T-helper 2 cell (primary cell): ENCODE data around the gene SRC.
A peak's percentile ranks its signal among the peaks of the same experiment; 100 is the strongest.

ENCODE experiments used
- DNase-seq, 5 experiments: peaks; one replicate each; pipeline versions ENCODE4 v3.0.0 to v3.0.0-alpha.2; 2012 to 2022
- total RNA-seq, 2 donors: gene quantifications; one replicate each; lab custom pipeline; 2026; lab: John Stamatoyannopoulos, UW

The SRC gene
- total RNA-seq, result 1.5 to 1.6 reads per million in 2 donors

DNA sequence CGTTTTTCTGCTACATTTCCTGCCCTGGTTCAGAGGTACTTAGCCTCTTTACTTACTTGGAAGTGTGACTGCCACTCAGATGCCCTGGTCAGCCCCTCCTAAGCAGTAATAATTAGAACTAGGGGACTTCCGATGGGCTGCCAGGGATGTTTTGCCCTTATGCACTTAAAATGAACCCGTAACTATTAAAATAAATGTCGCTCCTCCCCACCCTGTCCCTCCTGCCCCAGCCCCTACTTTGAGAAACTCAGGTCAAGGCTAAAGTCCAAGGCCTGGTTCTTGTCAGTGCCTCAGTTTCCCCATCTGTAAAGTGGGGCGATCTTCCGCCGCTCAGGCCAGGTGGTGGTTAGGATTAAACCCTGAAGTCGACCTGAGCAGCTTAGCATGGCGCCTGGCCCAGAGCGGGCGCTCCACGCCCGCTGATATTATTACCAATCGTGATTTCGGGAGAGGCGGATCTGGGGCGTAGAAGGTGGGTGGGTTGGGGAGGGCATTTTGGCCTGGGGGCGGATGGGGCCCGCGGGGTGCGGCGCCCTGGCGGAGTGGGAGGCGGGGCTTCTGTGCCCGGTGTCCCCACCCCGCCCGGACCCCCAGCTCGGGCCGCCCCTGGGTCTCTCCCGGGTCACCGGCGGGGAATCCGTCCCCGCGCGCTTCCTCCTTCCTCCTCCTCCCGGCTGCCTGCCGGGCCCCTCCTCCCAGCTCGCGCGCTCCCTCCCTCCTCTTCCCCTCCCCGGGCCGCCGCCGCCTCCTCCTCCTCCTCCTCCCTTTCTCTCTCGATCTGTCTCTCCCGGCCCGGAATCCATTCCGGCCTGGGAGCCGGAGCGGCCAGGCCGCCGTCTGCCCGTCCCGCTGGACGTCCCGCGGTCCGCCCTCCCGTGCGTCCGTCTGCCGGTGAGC is at the start of gene SRC:
Gene SRC, plus strand, starts transcription at position 802 of the 897 bp plus-strand sequence. CDS start 38,014 bp downstream, outside the sequence.
- peak in 4 of 5 experiments; percentile 13 to 52 (median 28) for DNase-seq

DNA sequence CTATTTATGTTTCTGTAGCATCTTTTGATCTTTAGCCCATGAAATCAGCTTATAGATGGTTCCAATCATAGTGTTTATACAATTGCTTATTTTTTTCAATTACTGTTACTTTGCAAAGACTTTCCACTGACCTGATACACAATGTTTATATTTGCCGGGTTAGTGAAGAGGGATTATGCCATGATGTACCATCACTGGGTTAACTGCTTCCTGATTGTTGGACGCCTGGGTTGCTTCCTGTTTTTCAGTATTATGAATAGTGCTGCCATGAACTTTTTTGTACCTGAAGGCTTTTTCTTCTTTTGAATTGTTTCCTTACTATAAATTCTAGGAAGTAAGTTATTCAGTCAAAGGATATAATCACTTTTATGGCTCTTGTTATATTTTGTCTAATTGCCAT is 49.6 kb upstream of the SRC start:
- no peak for DNase-seq

DNA sequence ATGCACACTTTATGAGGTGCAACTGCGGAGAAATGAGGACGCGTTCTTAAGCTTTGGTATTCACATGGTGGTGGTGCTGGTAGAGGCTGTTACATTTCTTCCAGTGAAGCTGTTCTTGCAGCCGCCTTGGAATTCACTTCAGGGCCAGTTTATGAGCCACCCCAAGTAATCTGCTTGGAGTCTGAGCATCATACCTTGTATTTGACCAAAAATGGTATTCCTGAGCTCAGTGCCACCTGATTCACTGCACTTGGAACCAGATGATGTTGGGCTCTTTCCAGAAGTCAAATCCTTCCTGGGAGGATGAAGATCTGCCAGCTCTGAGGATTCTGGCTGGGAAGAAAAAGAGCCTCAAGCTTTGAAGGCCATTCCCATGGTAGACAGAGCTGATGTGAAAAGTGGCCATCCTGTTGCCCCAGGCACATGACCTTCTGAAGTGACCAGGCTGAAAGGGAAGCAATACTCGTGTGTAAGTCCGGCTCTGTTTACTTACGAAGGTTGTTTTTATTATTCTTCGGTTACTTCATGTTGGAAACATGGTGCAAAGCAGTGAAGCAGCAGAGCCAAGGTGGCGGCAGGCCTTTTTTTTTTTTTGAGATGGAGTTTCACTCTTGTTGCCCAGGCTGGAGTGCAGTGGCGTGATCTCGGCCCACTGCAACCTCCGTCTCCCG is 48.7 kb upstream of the SRC start:
- no peak for DNase-seq

DNA sequence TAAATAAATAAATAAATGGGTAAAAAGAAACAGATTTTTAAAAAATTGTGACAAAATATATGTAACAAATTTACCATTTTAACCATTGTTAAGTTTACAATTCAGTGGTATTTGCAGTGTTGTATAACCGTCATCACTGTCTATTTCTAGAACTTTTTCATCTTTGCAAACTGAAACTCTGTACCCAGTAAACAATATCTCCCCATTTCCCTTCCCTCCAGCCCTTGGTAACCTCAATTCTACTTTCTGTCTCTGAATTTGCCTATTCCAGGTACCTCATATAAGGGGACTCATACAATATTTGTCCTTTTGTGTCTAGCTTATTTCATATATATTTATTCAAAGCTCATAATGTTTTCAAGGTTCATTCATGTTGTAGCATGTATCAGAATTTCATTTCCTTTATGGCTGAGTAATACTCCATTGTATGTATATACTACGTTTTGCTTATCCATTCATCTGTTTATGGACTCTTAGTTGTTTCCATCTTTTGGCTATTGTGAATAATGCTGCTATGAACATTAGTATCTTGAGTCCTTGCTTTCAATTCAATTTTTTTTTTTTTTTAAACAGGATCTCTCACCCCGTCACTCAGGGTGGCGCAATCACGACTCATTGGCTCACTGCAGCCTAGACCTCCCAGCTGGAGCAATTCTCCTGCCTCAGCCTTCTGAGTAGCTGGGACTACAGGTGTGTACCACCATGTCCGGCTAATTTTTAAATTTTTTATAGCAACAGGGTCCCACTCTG is 47.6 kb upstream of the SRC start:
- no peak for DNase-seq

DNA sequence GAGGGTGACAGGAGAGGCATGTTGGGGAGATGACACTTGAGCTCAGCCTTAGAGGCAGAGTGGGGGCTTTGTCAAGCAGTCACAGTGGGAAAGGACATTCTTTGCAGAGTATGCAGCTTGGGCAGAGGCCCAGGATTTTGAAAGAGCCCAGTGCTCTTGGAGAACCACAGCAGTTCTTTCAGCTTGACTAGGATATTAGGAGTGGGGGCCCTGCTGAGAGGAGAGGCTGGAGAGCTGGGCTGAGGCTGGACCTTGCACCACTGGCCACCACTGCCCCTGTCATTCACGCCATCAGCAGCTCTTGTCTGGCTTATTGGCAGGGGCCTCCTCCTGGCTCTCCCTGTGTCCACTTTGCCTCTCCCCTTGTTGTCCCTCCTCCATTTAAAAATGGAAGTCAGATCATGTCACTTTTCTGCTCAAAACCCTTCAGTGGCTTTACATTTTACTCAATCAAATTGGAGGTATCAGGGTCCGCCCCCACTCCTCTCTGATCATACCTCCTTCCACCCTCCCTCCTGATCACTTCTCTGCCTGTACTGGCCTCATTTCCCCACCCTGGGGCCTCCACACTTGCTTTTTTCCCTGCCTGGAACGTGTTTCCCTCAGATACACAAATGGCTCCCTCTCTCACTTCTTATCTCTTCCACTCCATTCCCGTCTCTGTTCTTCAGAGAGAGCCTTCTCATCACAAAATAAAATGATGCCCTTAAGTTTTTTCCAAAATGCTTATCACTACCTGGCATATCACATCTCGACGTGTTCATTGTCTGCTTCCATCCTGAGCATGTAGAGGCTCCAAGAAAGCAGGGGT is 46.0 kb upstream of the SRC start:
- DNase-seq, result no peak

DNA sequence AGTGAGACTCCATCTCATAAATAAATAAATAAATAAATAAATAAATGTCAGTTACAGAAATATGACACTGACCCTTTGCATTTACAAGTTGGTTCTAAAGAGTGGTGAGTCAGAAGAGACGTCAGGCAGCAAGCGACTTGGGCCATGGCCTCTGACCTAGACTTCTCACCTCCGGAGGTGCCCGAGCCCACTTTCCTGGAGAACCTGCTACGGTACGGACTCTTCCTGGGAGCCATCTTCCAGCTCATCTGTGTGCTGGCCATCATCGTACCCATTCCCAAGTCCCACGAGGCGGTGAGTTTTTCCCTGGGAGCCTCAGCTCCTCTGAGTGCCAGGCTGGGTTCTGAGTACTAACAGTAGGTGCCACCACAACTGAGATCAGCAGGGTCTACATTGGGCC is 44.8 kb upstream of the SRC start:
- no peak for DNase-seq

DNA sequence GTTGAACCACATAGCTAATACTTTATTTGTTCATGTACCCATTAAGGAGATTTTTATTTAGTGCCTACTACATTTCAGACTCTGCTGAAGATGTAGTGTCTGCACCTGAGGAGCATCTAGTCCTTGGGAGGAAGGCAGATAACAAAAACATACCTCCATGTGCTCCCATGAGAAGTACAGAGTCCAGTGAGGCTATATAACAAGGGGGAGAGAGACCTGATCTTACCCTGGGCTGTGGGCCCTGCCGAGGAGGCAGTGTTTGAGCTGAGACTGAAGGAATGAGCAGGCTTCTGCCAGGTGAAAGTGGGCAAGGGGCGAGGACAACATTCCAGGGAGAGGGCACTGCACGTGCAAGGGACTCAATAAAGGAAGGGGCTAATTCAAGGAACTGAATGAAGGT is 44.4 kb upstream of the SRC start:
- no peak for DNase-seq

DNA sequence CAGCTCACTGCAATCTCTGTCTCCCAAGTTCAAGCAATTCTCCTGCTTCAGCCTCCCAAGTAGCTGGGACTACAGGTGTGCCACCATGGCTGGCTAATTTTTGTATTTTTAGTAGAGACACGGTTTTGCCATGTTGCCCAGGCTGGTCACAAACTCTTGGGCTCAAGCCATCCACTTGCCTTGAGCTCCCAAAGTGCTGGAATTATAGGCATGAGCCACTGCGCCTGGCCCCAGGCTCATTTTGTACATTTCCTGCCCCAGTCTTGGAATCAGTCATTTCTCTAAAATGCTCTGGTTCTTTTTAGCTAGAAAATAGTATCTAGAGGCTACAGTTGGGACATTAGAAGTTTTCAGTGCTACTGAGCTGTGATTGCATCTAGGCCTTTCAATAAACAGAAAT is 43.0 kb upstream of the SRC start:
- no peak for DNase-seq

DNA sequence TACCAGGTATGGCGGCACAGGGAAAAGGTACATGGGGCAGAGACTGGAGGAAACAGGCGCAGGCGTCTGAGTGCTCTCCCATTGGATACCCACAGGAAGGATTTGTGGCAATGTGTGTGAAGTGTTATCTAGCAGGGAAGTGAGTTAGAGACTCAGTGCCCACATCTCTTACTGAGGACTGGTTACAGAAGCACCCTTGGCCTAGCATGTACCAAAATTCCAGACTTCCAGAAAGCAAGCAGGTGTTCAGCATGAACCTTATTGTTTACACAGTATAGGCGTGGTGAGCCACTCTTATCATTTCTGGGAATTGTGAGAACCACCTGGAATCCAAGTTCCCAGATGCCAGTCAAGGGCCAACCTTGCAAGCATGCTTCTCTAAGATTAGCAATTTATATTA is 42.3 kb upstream of the SRC start:
- no peak for DNase-seq

DNA sequence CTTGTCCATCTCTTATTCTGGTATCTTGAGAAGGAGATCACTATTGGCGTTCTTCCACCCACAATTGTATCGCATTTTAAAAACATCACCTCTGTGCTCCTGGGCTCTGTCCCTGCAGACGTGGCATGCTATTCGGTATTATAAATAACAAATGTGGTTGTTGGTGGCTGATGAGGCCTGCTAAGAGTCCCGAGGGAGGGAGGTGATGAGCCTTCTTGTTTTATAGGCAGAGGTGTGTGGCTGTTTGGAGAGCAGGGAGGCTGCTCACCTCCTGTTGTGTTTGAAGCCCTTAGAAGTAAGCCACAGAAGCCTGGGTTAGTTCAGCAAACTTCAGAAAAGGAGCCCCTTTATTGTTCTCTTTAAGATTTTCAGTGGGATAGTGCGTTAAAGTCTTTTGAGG is 40.9 kb upstream of the SRC start:
- DNase-seq, result no peak

DNA sequence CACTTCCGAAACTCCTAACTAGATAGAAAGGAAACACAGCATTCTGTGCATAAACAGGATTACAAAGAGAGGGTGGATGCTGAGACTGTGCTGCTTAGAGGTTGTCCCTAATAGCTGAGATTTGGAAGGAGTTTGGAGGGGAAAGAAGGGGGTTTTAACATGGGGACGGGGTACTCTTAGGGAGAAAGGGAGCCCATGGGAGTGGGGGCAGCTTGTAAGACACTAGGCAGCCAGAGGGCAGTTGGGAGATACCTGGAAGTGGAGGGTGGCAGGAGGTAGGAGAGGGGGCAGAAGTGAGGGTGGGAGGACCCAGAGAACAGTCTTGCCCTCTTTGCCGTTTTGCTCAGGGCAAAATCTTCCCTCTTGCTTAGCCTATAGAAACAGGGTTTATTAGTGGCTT is 40.1 kb upstream of the SRC start:
- no peak for DNase-seq

DNA sequence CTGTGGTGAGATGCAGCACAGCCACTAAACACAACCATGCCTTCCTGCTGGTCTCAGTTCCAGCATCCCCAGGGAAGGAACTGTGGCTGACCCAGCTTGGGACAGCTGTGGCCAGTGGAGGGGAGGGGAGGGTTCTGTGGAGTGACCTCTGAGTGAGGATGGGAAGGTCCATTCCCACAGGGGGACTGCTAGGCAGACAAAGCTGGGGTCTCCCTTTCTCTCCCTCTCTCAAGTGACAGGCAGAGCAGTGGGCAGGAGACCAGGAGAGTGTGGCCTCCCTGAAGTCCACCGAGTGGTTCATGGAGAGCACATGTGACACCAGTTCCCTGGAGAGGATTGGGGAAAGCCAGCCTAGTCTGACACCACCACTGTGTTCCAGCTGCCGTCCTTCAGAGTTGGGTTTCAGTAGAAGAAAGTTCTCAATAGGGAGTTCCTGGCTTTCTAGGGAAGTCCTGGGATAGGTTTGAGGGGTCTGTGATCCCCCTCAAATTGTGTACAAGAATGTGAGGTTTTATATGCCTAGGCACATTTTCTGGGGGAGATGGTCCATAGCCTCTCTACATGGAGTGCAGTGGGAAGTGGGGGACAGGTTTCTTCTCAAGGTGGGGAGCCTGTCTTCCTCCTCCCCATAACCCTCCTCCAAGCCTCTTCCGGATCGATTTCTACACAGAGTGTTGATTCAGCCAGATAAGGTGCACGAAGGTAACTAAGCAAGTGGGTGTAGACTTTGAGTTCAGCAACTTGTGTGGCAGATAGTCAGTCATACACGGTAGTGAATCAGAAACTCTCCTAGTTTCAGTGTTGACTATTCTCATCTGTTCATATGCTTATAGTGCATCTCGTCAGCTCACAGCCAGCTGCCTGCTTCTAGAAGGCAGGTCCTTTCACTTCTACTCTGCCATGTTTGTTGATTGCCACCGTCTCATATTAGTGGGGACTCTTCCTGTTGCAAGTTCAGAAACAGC is 37.6 kb upstream of the SRC start:
- DNase-seq, result peak in 1 of 5 experiments; percentile 90

DNA sequence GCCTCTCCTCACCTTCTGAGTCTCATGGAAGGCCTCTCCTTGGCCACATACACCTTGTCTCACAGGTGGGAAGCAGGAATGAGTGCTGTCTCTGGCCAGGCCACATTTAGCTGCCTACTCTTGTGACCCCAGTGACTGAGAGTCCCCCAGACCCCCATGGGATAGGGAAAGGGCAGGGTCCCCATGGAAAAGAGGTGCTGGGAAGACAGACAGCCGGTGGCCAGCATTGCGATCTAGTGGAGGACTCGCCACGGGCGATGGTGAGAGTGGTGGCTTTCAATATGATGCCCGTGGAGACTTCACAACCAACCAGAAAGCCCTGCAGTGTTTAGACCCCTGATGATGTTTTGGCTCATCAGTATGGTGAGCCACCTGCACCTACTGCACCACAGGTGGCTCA is 36.6 kb upstream of the SRC start:
- no peak for DNase-seq

DNA sequence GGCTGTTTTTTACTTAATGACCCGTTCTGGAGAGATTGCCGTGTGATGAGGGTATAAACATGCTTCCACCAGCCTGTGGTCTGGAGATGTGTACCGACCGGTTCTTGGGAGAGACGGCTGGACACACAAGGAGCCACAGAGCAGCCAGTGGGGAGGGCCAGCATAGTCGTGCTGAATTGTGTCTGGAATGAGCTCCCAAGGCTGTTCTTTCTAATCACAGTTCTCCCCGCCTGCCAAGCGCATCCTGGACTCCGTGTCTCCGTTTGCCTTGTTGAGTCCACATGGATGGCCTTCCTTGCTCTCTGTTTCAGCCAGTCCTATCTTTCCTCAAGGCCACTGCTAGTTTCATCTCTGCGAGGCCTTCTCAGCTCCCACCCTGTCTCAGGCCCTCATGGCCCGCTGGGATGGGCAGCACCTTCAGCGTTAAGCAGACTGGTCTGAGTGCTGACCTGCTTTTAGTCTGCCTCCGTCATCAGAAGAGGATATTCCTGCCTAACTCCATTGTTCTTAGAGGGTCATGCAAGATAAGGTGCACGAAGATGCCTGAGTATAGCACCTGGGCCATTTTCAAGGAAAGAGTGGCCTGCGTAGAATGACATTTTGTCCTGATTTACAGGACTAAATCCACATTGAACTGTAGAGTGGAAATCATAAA is 35.9 kb upstream of the SRC start:
- no peak for DNase-seq

DNA sequence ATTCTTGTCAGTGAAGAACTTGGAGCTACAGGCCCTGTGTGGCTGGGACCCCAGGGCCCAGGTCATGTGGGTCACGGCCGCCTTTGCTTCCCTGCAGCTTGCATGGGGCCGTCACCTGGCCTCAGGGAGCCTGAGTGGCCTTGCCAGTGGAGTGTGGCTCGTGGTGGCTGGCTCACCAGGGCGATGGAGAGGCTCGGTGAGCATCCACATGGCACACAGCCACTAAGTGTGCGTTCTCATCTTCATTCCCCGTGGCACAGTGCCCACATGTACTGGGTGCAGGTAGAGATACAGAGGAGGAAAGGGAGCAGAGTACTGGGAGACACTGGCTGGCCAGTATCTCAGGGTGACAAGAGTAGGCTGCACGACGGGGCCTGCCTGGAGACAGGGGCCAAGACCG is 35.0 kb upstream of the SRC start:
- no peak for DNase-seq

DNA sequence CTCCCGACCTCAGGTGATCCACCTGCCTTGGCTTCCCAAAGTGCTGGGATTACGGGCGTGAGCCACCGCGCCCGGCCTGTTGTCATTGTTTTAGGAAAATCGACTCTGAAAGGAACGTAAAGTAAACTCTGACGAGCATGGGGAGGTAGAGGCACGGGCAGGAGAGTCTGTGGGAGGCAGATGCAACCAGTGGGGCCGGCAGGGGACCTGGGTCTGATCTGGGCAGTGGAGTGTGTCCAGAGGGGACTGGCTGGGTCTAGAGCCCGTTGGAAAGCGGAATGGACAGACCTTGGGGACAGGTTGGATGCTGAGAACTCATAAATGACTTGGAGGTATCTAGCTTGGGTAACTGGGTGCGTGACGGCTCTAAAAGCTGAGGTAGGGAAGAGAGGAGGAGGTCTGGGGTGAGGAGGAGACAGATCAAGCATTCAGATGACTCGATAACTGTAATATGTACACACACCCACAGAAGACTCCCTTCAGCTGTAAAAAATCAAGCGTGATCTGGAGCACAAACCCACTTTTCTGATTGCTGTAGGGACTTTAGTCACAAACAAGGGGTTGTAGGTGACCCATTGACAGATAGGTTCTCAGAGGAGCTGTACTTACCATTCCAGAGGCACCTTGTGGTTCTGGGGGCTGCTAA is 34.1 kb upstream of the SRC start:
- DNase-seq, result no peak

DNA sequence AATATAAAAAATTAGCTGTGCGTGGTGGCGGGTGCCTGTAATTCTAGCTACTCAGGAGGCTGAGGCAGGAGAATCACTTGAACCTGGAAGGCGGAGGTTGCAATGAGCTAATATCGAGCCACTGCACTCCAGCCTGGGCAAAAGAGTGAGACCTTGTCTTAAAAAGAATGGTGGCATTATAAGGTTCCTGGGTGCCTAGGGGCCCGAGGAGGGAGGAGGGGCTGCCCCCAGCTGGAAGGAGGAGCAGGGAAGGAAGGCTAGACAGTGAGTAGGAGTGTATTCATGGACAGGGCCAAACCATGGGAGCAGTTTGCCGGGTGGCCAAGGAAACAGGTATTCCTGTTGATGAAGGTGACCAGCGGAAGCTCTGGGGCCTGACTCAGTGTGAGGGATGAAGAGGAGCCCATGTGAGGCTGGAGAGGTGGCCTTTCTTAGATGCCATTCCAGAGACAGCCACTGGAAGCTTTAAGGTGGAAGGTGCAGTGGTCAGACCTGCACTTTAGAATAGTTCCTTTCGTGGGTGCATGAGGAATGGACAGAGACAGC is 32.3 kb upstream of the SRC start:
- no peak for DNase-seq

DNA sequence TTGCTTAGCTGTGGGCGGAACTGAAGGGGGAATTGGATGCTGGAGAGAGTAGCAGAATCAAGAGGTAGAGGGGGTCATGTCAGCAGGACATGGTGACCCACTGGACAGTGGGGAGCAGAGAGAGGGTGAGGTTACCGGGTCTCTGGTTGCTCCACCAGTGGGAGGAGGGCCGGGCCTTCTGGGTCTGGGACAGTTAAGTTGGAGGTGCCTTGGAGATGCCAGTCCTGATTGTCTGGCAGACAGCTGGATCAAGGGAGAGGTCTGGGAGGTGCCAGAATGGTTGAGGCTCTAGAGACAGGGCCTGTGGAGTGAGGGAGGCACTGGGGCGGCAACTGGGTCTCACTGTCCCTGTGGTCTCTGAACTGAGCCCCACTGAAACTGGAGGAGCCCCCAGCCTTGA is 31.8 kb upstream of the SRC start:
- no peak for DNase-seq

DNA sequence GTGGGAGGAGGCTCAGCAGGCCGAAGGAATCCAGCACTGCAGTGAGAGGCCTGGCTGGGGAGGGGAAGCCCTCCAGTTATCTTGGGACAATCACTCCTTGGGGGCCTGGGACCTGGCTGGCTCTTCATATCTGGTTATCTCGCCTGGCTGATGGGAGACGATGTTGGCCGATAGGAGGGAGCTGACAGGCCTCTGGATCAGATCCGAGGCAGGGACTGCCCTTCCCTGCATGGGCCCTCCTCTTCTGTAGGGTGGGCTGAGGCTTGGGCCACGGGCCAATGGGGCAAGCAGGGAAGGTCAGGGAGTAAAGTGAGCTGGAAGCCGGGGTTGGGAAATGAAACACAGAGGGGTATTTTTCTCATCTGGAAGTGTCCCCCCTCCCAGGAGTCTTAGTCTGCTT is 31.3 kb upstream of the SRC start:
- DNase-seq, result no peak

DNA sequence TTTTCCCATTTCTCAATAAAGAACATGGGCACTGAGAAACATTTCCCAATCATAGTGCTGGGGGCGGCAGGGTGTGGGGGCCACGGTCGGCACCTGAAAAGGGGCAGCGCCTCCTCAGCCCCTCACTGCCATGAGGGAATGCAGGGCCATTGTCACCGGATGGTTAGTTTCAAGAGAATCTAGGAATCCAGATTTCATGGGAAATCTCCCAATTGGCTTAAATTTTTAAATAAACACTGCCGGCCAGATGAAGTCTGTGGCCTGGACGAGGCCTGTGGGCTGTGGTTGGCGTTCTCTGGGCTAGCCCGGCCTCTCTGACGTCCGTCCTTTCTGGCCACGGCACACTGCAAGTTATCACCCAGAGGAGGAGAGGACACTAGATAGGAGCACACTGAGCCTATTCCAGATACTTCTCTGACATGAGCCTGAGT is 30.9 kb upstream of the SRC start:
- DNase-seq, result no peak
